GM19467 (cell line): Measurements from ENCODE around the gene ADCY2.
"Not testable (repeated sequence)": the region's sequence is repeated elsewhere in the genome, so short reads cannot be mapped to it uniquely, and the experiment has no call there.

Experiments
- ATAC-seq: cut with Tn5 transposase; IDR thresholded peaks from one replicate; pipeline ENCODE4 v1.9.1; 2021; ENCODE audit warnings: mild to moderate bottlenecking, moderate library complexity; ENCODE audit not compliant: unreplicated experiment

Gene ADCY2

GRCh38 chr5:7395432-7395946, 449 bp upstream of the ADCY2 start:
- ATAC-seq: no peak

- ATAC-seq: no peak
These were observed 946 bp downstream of the ADCY2 start for GRCh38 chr5:7396713-7397454.

DNA sequence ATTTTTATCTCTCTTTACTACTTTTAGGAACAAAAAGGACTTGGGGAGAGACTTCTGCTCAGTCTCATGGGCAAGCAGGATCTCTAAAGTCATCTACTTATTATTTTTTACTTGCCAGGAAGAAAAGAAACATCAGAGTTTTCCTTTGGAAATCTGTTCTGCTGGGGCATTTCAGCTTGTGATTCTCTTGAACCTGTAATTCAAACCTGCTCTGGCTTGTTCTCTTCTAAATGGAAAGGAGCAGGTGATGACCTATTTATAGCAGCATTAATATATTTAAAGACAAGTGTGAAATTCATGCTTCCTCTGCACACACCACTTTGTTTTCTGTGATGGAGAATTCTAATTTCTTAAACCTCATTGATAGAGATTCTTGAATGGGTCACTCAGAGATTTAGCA, 2.0 kb downstream of the ADCY2 start:
- no peak for ATAC-seq

GRCh38 chr5:7398596-7399280, 2.8 kb downstream of the ADCY2 start:
- no peak for ATAC-seq

DNA sequence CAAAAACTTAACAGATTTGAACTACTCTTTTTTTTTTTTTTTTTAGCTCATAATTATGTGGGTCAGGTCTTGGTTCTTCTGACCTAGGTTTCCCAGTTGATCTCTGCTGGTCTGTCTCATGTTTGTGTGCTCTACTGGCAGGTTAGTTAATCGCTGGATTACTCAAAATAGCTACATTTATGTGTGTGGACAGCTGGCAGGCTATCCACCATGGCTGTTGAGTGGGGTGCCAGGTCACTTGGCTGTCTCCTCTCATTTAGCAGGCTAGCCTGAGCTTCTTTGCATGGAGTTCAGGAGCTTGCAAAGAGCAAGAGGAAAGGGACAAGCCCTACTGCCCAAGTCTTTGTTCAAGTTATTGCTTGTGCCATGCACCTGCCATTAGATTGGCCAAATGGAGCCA, 9.3 kb downstream of the ADCY2 start:
- no peak for ATAC-seq

- no peak for ATAC-seq
These were observed 15.1 kb downstream of the ADCY2 start for GRCh38 chr5:7410936-7411511.

DNA sequence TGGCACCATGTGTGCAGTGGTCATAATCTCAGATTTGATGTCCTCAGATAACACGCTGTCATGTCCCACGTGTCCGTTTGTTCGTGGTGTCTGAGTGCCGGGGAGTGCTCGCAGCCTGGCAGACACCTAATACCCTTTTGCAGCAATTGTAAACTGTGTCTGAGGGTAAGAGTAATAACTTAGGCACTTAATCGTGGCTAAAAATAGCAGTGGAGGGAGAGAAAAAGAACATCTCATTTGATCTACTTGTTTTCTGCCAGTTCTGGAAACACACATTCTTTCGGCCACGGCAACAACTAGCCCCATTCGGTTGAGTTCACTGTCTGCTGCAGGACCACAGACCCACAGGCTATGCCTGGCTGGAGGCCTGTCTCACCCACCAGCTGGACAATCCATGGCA, 16.5 kb downstream of the ADCY2 start:
- no peak for ATAC-seq

DNA sequence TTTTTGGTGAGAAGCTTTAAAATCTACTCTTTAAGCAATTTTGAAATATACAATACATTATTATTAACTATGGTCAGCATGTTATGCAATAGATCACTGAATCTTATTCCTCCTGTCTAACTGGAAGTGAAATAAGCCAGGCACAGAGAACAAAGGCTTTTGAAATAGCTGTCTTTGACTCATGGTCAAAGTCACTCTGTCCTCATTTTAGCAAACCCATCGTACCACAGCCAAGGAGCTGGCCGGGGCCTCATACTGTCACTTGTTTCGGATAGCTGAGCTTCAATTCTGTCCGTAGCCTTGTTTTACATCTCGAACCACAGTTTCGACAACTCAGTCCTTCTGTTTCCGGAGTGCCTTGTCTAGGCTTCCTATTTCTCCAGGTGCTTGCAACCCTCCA, 19.2 kb downstream of the ADCY2 start:
- no peak for ATAC-seq

GRCh38 chr5:7415587-7416535, 19.9 kb downstream of the ADCY2 start:
- ATAC-seq: no peak

GRCh38 chr5:7418276-7418675, 22.3 kb downstream of the ADCY2 start:
- no peak for ATAC-seq

DNA sequence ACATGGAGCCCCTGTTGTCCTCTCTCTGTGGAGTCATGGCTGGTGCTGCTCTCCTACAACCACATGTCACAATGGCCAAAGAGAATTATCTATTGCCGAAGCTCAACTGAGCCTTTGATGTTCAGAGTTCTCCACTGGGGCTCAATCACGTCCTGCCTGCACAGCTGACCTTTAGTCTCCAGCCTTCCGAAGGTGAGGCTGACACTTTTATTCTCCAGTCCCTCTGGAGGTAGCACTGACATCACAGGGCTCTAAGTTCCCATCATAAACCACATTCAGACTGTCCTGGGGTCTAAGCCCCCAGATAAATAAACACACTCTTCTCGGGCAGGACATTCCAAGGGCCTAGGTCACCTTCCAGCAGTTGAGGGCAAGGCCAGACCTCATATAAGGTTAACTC, 23.4 kb downstream of the ADCY2 start:
- no peak for ATAC-seq

- ATAC-seq: no peak
These were observed 23.9 kb downstream of the ADCY2 start for GRCh38 chr5:7419846-7420245.

GRCh38 chr5:7420510-7421280, 24.8 kb downstream of the ADCY2 start:
- no peak for ATAC-seq

GRCh38 chr5:7422316-7423106, 26.6 kb downstream of the ADCY2 start:
- ATAC-seq: no peak

DNA sequence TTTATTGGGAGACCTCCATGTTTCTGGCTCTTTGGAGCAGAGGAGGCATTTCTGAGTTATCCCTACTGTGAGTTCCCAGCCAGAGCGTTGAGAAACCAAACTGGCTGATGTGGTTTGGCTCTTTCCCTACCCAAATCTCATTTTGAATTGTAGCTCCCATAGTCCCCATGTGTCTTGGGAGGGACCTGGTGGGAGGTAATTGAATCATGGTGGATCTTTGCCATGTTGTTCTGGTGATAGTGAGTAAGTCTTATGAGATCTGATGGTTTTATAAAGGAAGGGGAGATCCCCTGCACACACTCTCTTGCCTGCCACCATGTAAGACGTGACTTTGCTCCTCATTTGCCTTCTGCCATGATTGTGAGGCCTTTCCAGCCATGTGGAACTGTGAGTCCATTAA, 27.3 kb downstream of the ADCY2 start:
- ATAC-seq: not testable (repeated sequence)

- no peak for ATAC-seq
These were observed 29.9 kb downstream of the ADCY2 start for GRCh38 chr5:7425830-7426229.

DNA sequence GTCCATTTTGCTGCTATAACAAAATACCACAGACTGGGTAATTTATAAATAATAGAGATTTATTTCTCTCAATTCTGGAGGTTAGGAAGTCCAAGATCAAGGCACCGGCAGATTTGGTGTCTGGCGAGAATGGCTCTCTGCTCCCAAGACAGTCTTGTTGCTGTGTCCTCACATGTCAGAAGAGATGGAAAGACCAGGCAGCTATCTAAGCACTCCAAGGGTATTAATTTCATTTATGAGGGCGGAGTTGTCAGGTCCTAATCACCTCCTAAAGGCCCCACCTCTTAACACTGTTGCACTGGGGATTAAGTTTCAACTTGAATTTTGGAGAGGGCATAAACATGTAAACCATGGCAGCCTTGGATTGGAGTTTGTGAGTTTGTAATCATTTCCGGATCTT, 30.3 kb downstream of the ADCY2 start:
- no peak for ATAC-seq

- ATAC-seq: no peak
These were observed 39.0 kb downstream of the ADCY2 start for GRCh38 chr5:7434914-7435313.

DNA sequence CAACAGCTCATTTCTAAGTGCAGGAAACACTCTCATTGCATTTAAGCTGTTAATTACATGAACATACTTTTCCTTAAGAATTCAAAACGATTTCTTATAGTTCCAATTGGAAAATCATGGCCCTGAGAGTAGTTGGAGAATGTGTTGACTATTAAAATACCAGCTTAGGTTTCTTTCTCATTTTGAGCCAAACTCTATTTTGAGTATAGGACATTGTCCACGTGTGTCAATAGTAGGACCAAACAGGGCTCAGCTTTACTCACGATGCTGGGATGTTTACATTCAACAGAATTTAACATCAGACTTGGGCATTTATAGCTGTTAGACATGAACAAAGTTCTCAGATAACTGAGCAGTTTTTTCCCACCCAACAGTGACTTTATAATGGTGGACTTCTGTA, 39.6 kb downstream of the ADCY2 start:
- ATAC-seq: no peak
